HepG2 (cell line): ENCODE measurements around the gene JPH2. TPM values are rescaled to one million over a fixed set of nuclear protein-coding genes. Genes with fewer than 3 reads are reported as not detected.

Source experiments
- ATAC-seq: fragments of 200-7000 bp; cut with Tn5 transposase; 3 replicates; pipeline ENCODE4 v1.9.1; 2020; ENCODE audit warnings: mild to moderate bottlenecking, moderate library complexity
- BruUV-seq: library from RNA; stranded (reverse); fragments of 400-500 nt; replicated peaks from 2 replicates; lab custom pipeline; 2021; lab: Mats Ljungman, UMichigan
- CTCF ChIA-PET: fragments of 300-600 bp; formaldehyde crosslinking; extraction: SDS; loops from one replicate; lab custom pipeline; 2021; ENCODE audit warnings: low total read pairs, inconsistent platforms, low intra/inter-chr PET ratio; lab: Yijun Ruan, JAX
- POLR2A ChIA-PET: fragments of 350-600 bp; sonication (Branson Sonifier 250); formaldehyde crosslinking; loops from one replicate; lab custom pipeline; 2020; ENCODE audit warnings: antibody characterized with exemption, inconsistent platforms; lab: Yijun Ruan, JAX
- DNase-seq: peaks from one replicate; pipeline ENCODE4 v3.0.0-alpha.2; 2015; ENCODE audit warnings: low spot score
- FAIRE-seq: peaks from 3 replicates; lab custom pipeline; 2011; peaks lifted over from hg19 to GRCh38; lab: Jason Lieb, UNC
- H2AFZ ChIP-seq: one replicate; pipeline ENCODE4 v1.6.1; 2011; ENCODE audit warnings: low read length, inconsistent platforms
- H3K27ac ChIP-seq: fragments of 300-600 bp; 3 replicates; pipeline ENCODE4 v1.8.0; 2011; ENCODE audit warnings: mixed run types, mild to moderate bottlenecking, mixed read lengths, low read length, inconsistent platforms; ENCODE audit not compliant: insufficient read depth; ENCODE audit errors: extremely low read length
- H3K27me3 ChIP-seq, 2 experiments: fragments of 200-600 bp in 1 of 2; 2 replicates in 1 of 2; 3 replicates in 1 of 2; pipeline versions ENCODE4 v1.6.0 to v1.8.0; 2011; ENCODE audit warnings: low read length in 2 of 2, mild to moderate bottlenecking in 2 of 2, moderate library complexity in 2 of 2, inconsistent platforms in 1 of 2; ENCODE audit not compliant: insufficient read depth in 2 of 2, control insufficient read depth in 1 of 2
- H3K36me3 ChIP-seq, 2 experiments: fragments of 200-600 bp in 1 of 2; replicated peaks in 1 of 2; 2 replicates in 1 of 2; 3 replicates in 1 of 2; pipeline versions ENCODE4 v1.5.1 to v1.8.0; 2011; ENCODE audit warnings: low read length in 2 of 2, inconsistent platforms in 1 of 2; ENCODE audit not compliant: insufficient read depth in 2 of 2, control insufficient read depth in 1 of 2
- H3K4me1 ChIP-seq: 2 replicates; pipeline ENCODE4 v1.5.1; 2012; ENCODE audit warnings: low read length, inconsistent platforms; ENCODE audit not compliant: insufficient read depth
- H3K4me2 ChIP-seq: 2 replicates; pipeline ENCODE4 v1.6.0; 2011; ENCODE audit warnings: low read depth, low read length, inconsistent platforms
- H3K4me3 ChIP-seq, 3 experiments: fragments of 200-600 bp in 1 of 3; sonication (generic), shearing (Covaris generic) in 1 of 3; replicated peaks in 1 of 3; 2 replicates each; pipeline ENCODE4 v1.5.1; 2011 to 2016; ENCODE audit warnings: low read length in 3 of 3, inconsistent platforms in 2 of 3, low read depth in 2 of 3, mild to moderate bottlenecking in 2 of 3, control low read depth in 1 of 3, mixed read lengths in 1 of 3; ENCODE audit not compliant: insufficient read depth in 1 of 3
- H3K79me2 ChIP-seq: one replicate; pipeline ENCODE4 v1.6.1; 2011; ENCODE audit warnings: low read length, inconsistent platforms; ENCODE audit not compliant: insufficient read depth
- H3K9ac ChIP-seq: 2 replicates; pipeline ENCODE4 v1.6.0; 2011; ENCODE audit warnings: mild to moderate bottlenecking, low read depth, low read length, inconsistent platforms; ENCODE audit not compliant: insufficient read depth
- H3K9me3 ChIP-seq: 2 replicates; pipeline ENCODE4 v1.5.1; 2012; ENCODE audit warnings: mild to moderate bottlenecking, low read length
- H4K20me1 ChIP-seq: 2 replicates; pipeline ENCODE4 v1.6.0; 2011; ENCODE audit warnings: inconsistent platforms, mild to moderate bottlenecking, low read length, moderate library complexity; ENCODE audit not compliant: insufficient read depth
- CENPT ChIP-seq: sonication (generic); formaldehyde crosslinking; IDR thresholded peaks from 2 replicates; pipeline ENCODE4 v1.8.0; 2022; ENCODE audit warnings: low read depth, mild to moderate bottlenecking, moderate library complexity, missing genetic modification reagents
- DPF2 ChIP-seq: sonication (generic); formaldehyde crosslinking; IDR thresholded peaks from 2 replicates; pipeline ENCODE4 v1.4.0; 2020; ENCODE audit warnings: mild to moderate bottlenecking, low read depth, missing genetic modification reagents, borderline replicate concordance
- FOXO4 ChIP-seq: sonication (generic); formaldehyde crosslinking; conservative IDR thresholded peaks from 2 replicates; pipeline ENCODE4 v1.8.1; 2023; ENCODE audit warnings: missing genetic modification reagents
- IKZF5 ChIP-seq: IDR thresholded peaks from 2 replicates; pipeline ENCODE4 v1.6.1; 2018; ENCODE audit warnings: missing genetic modification reagents, mild to moderate bottlenecking, missing compliant biosample characterization
- SUZ12 ChIP-seq: fragments of 150-350 bp; IDR thresholded peaks from 2 replicates; pipeline ENCODE4 v1.6.1; 2014; ENCODE audit warnings: low read depth, low read length
- THYN1 ChIP-seq: sonication (generic); formaldehyde crosslinking; IDR thresholded peaks from 2 replicates; pipeline ENCODE4 v1.8.1; 2023; ENCODE audit warnings: low read depth, mild to moderate bottlenecking, moderate library complexity, missing genetic modification reagents, borderline replicate concordance
- ZKSCAN8 ChIP-seq: IDR thresholded peaks from 2 replicates; pipeline ENCODE4 v1.6.1; 2016; ENCODE audit warnings: borderline replicate concordance, missing genetic modification reagents, missing compliant biosample characterization
- ZMYM3 ChIP-seq: sonication (generic); formaldehyde crosslinking; IDR thresholded peaks from 2 replicates; pipeline ENCODE4 v1.5.1; 2020; ENCODE audit warnings: mild to moderate bottlenecking, missing genetic modification reagents
- ZNF30 ChIP-seq: sonication (generic); formaldehyde crosslinking; IDR thresholded peaks from 2 replicates; pipeline ENCODE4 v1.5.0; 2020; ENCODE audit warnings: mild to moderate bottlenecking, missing genetic modification reagents
- ZNF329 ChIP-seq: sonication (generic); formaldehyde crosslinking; IDR thresholded peaks from 2 replicates; pipeline ENCODE4 v1.9.0; 2021; ENCODE audit warnings: low read depth, mild to moderate bottlenecking, missing genetic modification reagents
- ZNF337 ChIP-seq: sonication (generic); formaldehyde crosslinking; IDR thresholded peaks from 2 replicates; pipeline ENCODE4 v1.5.1; 2020; ENCODE audit warnings: missing genetic modification reagents, low read depth, mild to moderate bottlenecking, borderline replicate concordance
- ZNF441 ChIP-seq: sonication (generic); formaldehyde crosslinking; IDR thresholded peaks from 2 replicates; pipeline ENCODE4 v1.7.0; 2021; ENCODE audit warnings: missing genetic modification reagents, borderline replicate concordance
- ZNF460 ChIP-seq: sonication (generic); formaldehyde crosslinking; IDR thresholded peaks from 2 replicates; pipeline ENCODE4 v1.5.1; 2020; ENCODE audit warnings: missing genetic modification reagents, mild to moderate bottlenecking, borderline replicate concordance
- ZNF670 ChIP-seq: sonication (generic); formaldehyde crosslinking; IDR thresholded peaks from 2 replicates; pipeline ENCODE4 v1.8.0; 2022; ENCODE audit warnings: mild to moderate bottlenecking, missing genetic modification reagents, borderline replicate concordance
- ZNF781 ChIP-seq: sonication (generic); formaldehyde crosslinking; IDR thresholded peaks from 2 replicates; pipeline ENCODE4 v1.5.1; 2020; ENCODE audit warnings: borderline replicate concordance, mild to moderate bottlenecking, missing genetic modification reagents; ENCODE audit errors: not compliant biosample characterization
- WGBS: methylation state at CpG from one replicate; pipeline ENCODE4 v1.1.6; 2017; ENCODE audit warnings: low lambda C conversion rate; 5-methylcytosine and 5-hydroxymethylcytosine counted together
- in situ Hi-C: cut with HindIII; loops from 2 replicates; pipeline ENCODE4 v1.10.0; 2017; ENCODE audit warnings: low pct_unique_long_range_greater_than_20kb; ENCODE audit not compliant: extremely low pct_ligation_motif_present
- intact Hi-C: fragments of 100-400 bp; cut with micrococcal nuclease; formaldehyde crosslinking; loops from one replicate; pipeline ENCODE4 v1.10.0; 2022; ENCODE audit not compliant: unreplicated experiment
- polyA plus RNA-seq, 8 experiments: library from polyadenylated mRNA; depleted of rRNA in 3 of 8; stranded (reverse) in 7 of 8; unstranded in 1 of 8; fragments of >200 nt; fragmentation: Illumina TruSeq in 4 of 8; extraction: Trizol in 4 of 8; gene quantifications; 2 replicates each; pipeline versions ENCODE4 v1.2.1 to v1.2.3, GENCODE V29; 2011 to 2016; ENCODE audit warnings: low read depth in 4 of 8, missing spikeins in 1 of 8, mixed read lengths in 1 of 8; ENCODE audit not compliant: insufficient read depth in 1 of 8
- total RNA-seq, 5 experiments: library from RNA; depleted of rRNA; stranded (reverse); fragments of >200 nt; fragmentation: Illumina TruSeq; extraction: Trizol; gene quantifications; 2 replicates each; pipeline ENCODE4 v1.2.3, GENCODE V29; 2016; ENCODE audit warnings: low read depth in 1 of 5

JPH2 gene
- total and polyA plus RNA-seq, 2 of the 13 experiments (the other 11 are each of a cell fraction or from before 2014, with no cell fraction given), result 0.42 TPM; not detected in 1

- TF ChIP-seq ZNF460 (CRISPR knock-in tag), result no peak
These were observed 116.7 kb downstream of the JPH2 start (continued) for GRCh38 chr20:44070139-44070900.

GRCh38 chr20:44069203-44070011 lies 117.6 kb downstream of the JPH2 start:
- DNase-seq (no peak), ATAC-seq (no peak), FAIRE-seq (no peak)
- Histone ChIP-seq H3K27me3 (peaks cover 33 to 90% of the 10 kb centered on the region in 2 experiments; a peak in 4 of 5 replicates), H3K4me1 (no peaks in the 10 kb centered on the region), H3K36me3 (no peaks in the 10 kb centered on the region), H2AFZ (no peak overlapping the region), H3K9ac (no peak overlapping the region), H4K20me1 (no peaks in the 10 kb centered on the region), H3K4me2 (no peak overlapping the region), H3K27ac (no peak overlapping the region), H3K79me2 (no peaks in the 10 kb centered on the region), H3K4me3 (no peak overlapping the region), H3K9me3 (no peaks in the 10 kb centered on the region)
- BruUV-seq, result no TSS peak
- in situ Hi-C loops (no loop called here), intact Hi-C loops (no loop called here)
- WGBS, result 21% methylated on average over 26 of the region's 26 CpGs
- ChIA-PET CTCF (no interaction called here), POLR2A (no interaction called here)
- TF ChIP-seq ZNF329 (CRISPR knock-in tag) (no peak), ZNF781 (no peak), ZMYM3 (CRISPR knock-in tag) (no peak), ZKSCAN8 (CRISPR knock-in tag) (no peak), ZNF441 (no peak), ZNF30 (CRISPR knock-in tag) (no peak), FOXO4 (CRISPR knock-in tag) (no peak), CENPT (CRISPR knock-in tag) (no peak), ZNF670 (CRISPR knock-in tag) (no peak), ZNF337 (CRISPR knock-in tag) (no peak), IKZF5 (CRISPR knock-in tag) (no peak), SUZ12 (no peak), THYN1 (no peak), DPF2 (no peak)
